Astrocyte (in vitro differentiated cells and primary cell): Measurements from ENCODE around the gene HYAL2. TPM values are rescaled to one million over a fixed set of nuclear protein-coding genes. Genes with fewer than 3 reads are reported as not detected.

ENCODE experiments used
- DNase-seq: peaks from one replicate; pipeline ENCODE4 v3.0.0-alpha.2; 2010; ENCODE audit warnings: low read depth
- FAIRE-seq: peaks from 2 replicates; lab custom pipeline; 2011; peaks lifted over from hg19 to GRCh38; lab: Jason Lieb, UNC
- H2AFZ ChIP-seq: 2 replicates; pipeline ENCODE4 v1.6.0; 2012; ENCODE audit warnings: low read depth, low read length, inconsistent platforms
- H3K27ac ChIP-seq: 2 replicates; pipeline ENCODE4 v1.5.1; 2011; ENCODE audit warnings: low read depth, low read length, inconsistent platforms
- H3K27me3 ChIP-seq: 2 replicates; pipeline ENCODE4 v1.6.0; 2011; ENCODE audit warnings: low read length, inconsistent platforms; ENCODE audit not compliant: insufficient read depth
- H3K36me3 ChIP-seq: 2 replicates; pipeline ENCODE4 v1.5.1; 2011; ENCODE audit warnings: low read length, inconsistent platforms; ENCODE audit not compliant: insufficient read depth
- H3K4me1 ChIP-seq: 2 replicates; pipeline ENCODE4 v1.5.1; 2011; ENCODE audit warnings: low read length, inconsistent platforms; ENCODE audit not compliant: insufficient read depth
- H3K4me2 ChIP-seq: 2 replicates; pipeline ENCODE4 v1.6.0; 2012; ENCODE audit warnings: low read length, inconsistent platforms
- H3K4me3 ChIP-seq: 2 replicates; pipeline ENCODE4 v1.5.1; 2011; ENCODE audit warnings: low read depth, mild to moderate bottlenecking, low read length, inconsistent platforms; ENCODE audit not compliant: insufficient read depth
- H3K79me2 ChIP-seq: 2 replicates; pipeline ENCODE4 v1.6.0; 2012; ENCODE audit warnings: mild to moderate bottlenecking, low read length, inconsistent platforms; ENCODE audit not compliant: insufficient read depth
- H3K9ac ChIP-seq: 2 replicates; pipeline ENCODE4 v1.6.0; 2012; ENCODE audit warnings: mild to moderate bottlenecking, low read length, inconsistent platforms
- H3K9me3 ChIP-seq: 2 replicates; pipeline ENCODE4 v1.5.1; 2012; ENCODE audit warnings: low read depth, mild to moderate bottlenecking, low read length, inconsistent platforms; ENCODE audit not compliant: insufficient read depth
- H4K20me1 ChIP-seq: 2 replicates; pipeline ENCODE4 v1.6.0; 2012; ENCODE audit warnings: low read length, inconsistent platforms; ENCODE audit not compliant: insufficient read depth
- H3K27ac Mint-ChIP-seq: one replicate; pipeline ENCODE4 v1.8.0; 2021; ENCODE audit warnings: mild to moderate bottlenecking, mixed read lengths; ENCODE audit not compliant: unreplicated experiment
- H3K27me3 Mint-ChIP-seq: one replicate; pipeline ENCODE4 v1.8.0; 2021; ENCODE audit warnings: low read depth, mixed read lengths; ENCODE audit not compliant: unreplicated experiment
- H3K36me3 Mint-ChIP-seq: one replicate; pipeline ENCODE4 v1.8.0; 2021; ENCODE audit warnings: low read depth, mixed read lengths; ENCODE audit not compliant: unreplicated experiment
- H3K4me1 Mint-ChIP-seq: one replicate; pipeline ENCODE4 v1.8.0; 2021; ENCODE audit warnings: low read depth, mixed read lengths; ENCODE audit not compliant: unreplicated experiment
- H3K4me3 Mint-ChIP-seq: one replicate; pipeline ENCODE4 v1.8.0; 2021; ENCODE audit warnings: mild to moderate bottlenecking, moderate library complexity, mixed read lengths; ENCODE audit not compliant: unreplicated experiment
- H3K9me3 Mint-ChIP-seq: one replicate; pipeline ENCODE4 v1.8.0; 2021; ENCODE audit warnings: mild to moderate bottlenecking, mixed read lengths; ENCODE audit not compliant: unreplicated experiment
- CTCF ChIP-seq: IDR thresholded peaks from 2 replicates; pipeline ENCODE4 v1.5.1; 2011; ENCODE audit warnings: low read depth, mild to moderate bottlenecking, inconsistent platforms, low read length, moderate library complexity; ENCODE audit not compliant: insufficient read depth
- EZH2 ChIP-seq: IDR thresholded peaks from 2 replicates; pipeline ENCODE4 v1.6.1; 2012; ENCODE audit warnings: mild to moderate bottlenecking, low read length, inconsistent platforms; ENCODE audit not compliant: insufficient read depth
- total RNA-seq: library from RNA; stranded (reverse); gene quantifications from 2 replicates; pipeline ENCODE4 v1.2.1, GENCODE V29; 2021

Gene HYAL2
- total RNA-seq, 1 donor from 2014 or later = 42.9 TPM

DNA sequence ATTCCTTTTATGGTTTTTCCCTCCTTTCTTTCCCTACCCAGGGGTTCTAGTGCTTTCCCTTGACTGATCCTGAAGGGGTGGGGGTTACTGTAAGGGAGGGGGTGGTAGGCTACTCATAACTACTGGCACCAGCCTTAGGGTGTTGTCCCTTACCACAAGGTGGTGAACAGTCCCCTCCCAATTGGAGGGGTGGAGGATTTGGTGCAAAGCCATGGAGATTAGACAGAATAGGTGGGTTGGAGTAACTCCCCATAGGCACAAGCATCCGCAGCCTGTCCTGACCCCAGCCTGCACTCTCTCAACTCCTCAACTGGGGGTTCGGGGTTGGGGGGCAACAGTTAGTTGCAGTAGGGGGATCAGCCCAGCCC is 2.6 kb upstream of the HYAL2 start:
- Mint-ChIP-seq H3K27me3 (no peaks in the 10 kb centered on the region), H3K27ac (peak overlapping the region; percentile 26), H3K36me3 (peaks cover 3% of the 10 kb centered on the region), H3K9me3 (no peaks in the 10 kb centered on the region), H3K4me1 (peaks cover 17% of the 10 kb centered on the region), H3K4me3 (no peak overlapping the region)
- Histone ChIP-seq H3K9me3 (no peaks in the 10 kb centered on the region), H3K36me3 (peaks cover 14% of the 10 kb centered on the region), H3K9ac (no peak overlapping the region), H3K4me3 (no peak overlapping the region), H3K4me2 (no peak overlapping the region), H3K27me3 (no peaks in the 10 kb centered on the region), H2AFZ (no peak overlapping the region), H3K4me1 (peaks cover 26% of the 10 kb centered on the region), H3K79me2 (peaks cover 36% of the 10 kb centered on the region), H3K27ac (no peak overlapping the region), H4K20me1 (peaks cover 14% of the 10 kb centered on the region)
- FAIRE-seq (no peak), DNase-seq (no peak)
- TF ChIP-seq EZH2 (no peak), CTCF (no peak)

DNA sequence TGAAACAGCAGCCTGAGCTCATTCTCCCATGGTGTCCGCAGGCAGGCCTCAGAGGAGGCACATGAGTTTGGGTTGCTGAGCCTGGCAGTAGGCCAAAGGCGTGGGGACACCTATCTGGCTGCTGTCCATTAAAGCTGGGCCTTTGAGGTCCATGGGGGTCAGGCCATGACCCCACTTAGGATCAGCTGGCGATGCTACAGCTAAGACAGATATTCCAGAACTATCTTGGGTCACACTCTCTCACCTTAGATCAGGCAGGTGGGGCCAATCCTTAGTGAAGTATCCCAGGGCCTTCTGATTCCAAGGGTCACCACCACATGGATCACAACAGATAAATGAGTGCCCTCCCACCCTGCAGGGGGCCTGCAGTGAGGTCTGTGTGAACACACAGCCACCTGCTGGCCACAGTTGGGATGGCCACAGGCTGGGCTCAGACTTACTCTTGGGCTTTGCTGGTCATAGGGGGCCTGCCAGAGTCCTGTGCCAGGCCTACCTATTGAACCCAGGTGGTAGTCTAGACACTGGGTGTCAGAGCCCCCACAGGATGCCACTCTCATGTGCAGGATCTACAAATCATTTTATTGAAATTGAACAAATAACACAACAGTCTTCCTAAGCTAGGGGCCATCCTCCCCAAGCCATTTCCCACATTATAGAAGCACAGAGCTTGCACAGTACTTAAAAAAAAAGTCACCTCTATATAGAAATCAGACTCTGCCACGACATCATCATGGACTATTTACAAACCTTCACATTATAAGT is 2.0 kb upstream of the HYAL2 start:
- no peaks in the 10 kb centered on the region for H3K27me3 ChIP-seq
- H3K27me3 Mint-ChIP-seq = no peaks in the 10 kb centered on the region
- H3K9me3 Mint-ChIP-seq = no peaks in the 10 kb centered on the region
- H4K20me1 ChIP-seq = peaks cover 16% of the 10 kb centered on the region
- no peak for FAIRE-seq
- H3K4me1 ChIP-seq = peaks cover 30% of the 10 kb centered on the region
- no peak overlapping the region for H2AFZ ChIP-seq
- peak; percentile 32 for DNase-seq
- H3K79me2 ChIP-seq = peaks cover 39% of the 10 kb centered on the region
- peaks cover 21% of the 10 kb centered on the region for H3K4me1 Mint-ChIP-seq
- H3K36me3 Mint-ChIP-seq = peaks cover 6% of the 10 kb centered on the region
- no peaks in the 10 kb centered on the region for H3K9me3 ChIP-seq
- TF ChIP-seq EZH2 = no peak
- peak; percentile 92 for TF ChIP-seq CTCF
- H3K4me3 ChIP-seq = no peak overlapping the region
- H3K4me3 Mint-ChIP-seq = no peak overlapping the region
- no peak overlapping the region for H3K27ac ChIP-seq
- H3K9ac ChIP-seq = no peak overlapping the region
- no peak overlapping the region for H3K4me2 ChIP-seq
- peaks cover 8% of the 10 kb centered on the region for H3K36me3 ChIP-seq
- H3K27ac Mint-ChIP-seq = no peak overlapping the region

GRCh38 chr3:50323614-50324199 is 1.2 kb upstream of the HYAL2 start:
- FAIRE-seq (no peak), DNase-seq (no peak)
- no peak overlapping the region for H2AFZ ChIP-seq
- H3K27me3 ChIP-seq = no peaks in the 10 kb centered on the region
- Mint-ChIP-seq H3K4me3 (no peak overlapping the region), H3K27me3 (no peaks in the 10 kb centered on the region), H3K9me3 (no peaks in the 10 kb centered on the region), H3K27ac (no peak overlapping the region), H3K4me1 (peaks cover 24% of the 10 kb centered on the region), H3K36me3 (peaks cover 6% of the 10 kb centered on the region)
- H3K79me2 ChIP-seq = peaks cover 47% of the 10 kb centered on the region
- no peak overlapping the region for H3K4me2 ChIP-seq
- H3K4me3 ChIP-seq = no peak overlapping the region
- peaks cover 24% of the 10 kb centered on the region for H4K20me1 ChIP-seq
- H3K9ac ChIP-seq = no peak overlapping the region
- H3K4me1 ChIP-seq = peaks cover 29% of the 10 kb centered on the region
- no peaks in the 10 kb centered on the region for H3K9me3 ChIP-seq
- H3K27ac ChIP-seq = no peak overlapping the region
- TF ChIP-seq EZH2 (no peak), CTCF (no peak)
- H3K36me3 ChIP-seq = peaks cover 8% of the 10 kb centered on the region
